B cell (primary cell): ENCODE data around the gene NTN4. TPM values are rescaled to one million over a fixed set of nuclear protein-coding genes. Genes with fewer than 3 reads are reported as not detected.

Source experiments
- ATAC-seq: fragments of 200-7000 bp; cut with Tn5 transposase; one replicate; pipeline ENCODE4 v1.10.0; 2021; ENCODE audit warnings: low read depth, mild to moderate bottlenecking, moderate number of reproducible peaks, moderate library complexity
- CTCF ChIA-PET: fragments of 350-600 bp; sonication (Branson Sonifier 250); formaldehyde crosslinking; loops from one replicate; lab custom pipeline; 2021; ENCODE audit warnings: antibody characterized with exemption, inconsistent platforms; lab: Charles Lee
- POLR2A ChIA-PET: fragments of 350-600 bp; sonication (Branson Sonifier 250); formaldehyde crosslinking; loops from one replicate; lab custom pipeline; 2021; ENCODE audit warnings: antibody characterized with exemption; lab: Charles Lee
- DNase-seq: peaks from one replicate; pipeline ENCODE4 v3.0.0; 2013
- H2AFZ ChIP-seq: 2 replicates; pipeline ENCODE4 v1.6.1; 2012; ENCODE audit warnings: mild to moderate bottlenecking, low read depth, low read length; ENCODE audit not compliant: insufficient read depth, poor library complexity, severe bottlenecking
- H3K27ac ChIP-seq, 2 donors: 1 replicate in 1 of 2; 2 replicates in 1 of 2; pipeline ENCODE4 v1.5.1; 2012 to 2013; ENCODE audit warnings: low read length in 2 of 2, mild to moderate bottlenecking in 2 of 2, moderate library complexity in 1 of 2
- H3K27me3 ChIP-seq, 4 experiments: fragments of 200-600 bp in 1 of 4; sonication (generic) in 1 of 4; replicated peaks in 1 of 4; 1 replicate in 2 of 4; 2 replicates in 2 of 4; pipeline versions ENCODE4 v1.6.1 to v1.7.0; 2013 to 2016; ENCODE audit warnings: low read length in 3 of 4, mild to moderate bottlenecking in 2 of 4, mixed read lengths in 1 of 4, moderate library complexity in 1 of 4; ENCODE audit not compliant: insufficient read depth in 4 of 4, control insufficient read depth in 3 of 4; ENCODE audit errors: control extremely low read depth in 1 of 4
- H3K36me3 ChIP-seq, 2 experiments: replicated peaks in 1 of 2; 1 replicate in 1 of 2; 2 replicates in 1 of 2; pipeline versions ENCODE4 v1.6.1 to v1.7.1; 2013; ENCODE audit warnings: low read length in 1 of 2; ENCODE audit not compliant: insufficient read depth in 2 of 2, control insufficient read depth in 1 of 2; ENCODE audit errors: control extremely low read depth in 1 of 2, extremely low read depth in 1 of 2
- H3K4me1 ChIP-seq, 2 donors: fragments of 200-600 bp in 1 of 2; sonication (generic) in 1 of 2; 1 replicate in 1 of 2; 2 replicates in 1 of 2; pipeline versions ENCODE4 v1.5.1 to v1.6.1; 2013 to 2017; ENCODE audit warnings: low read length in 2 of 2; ENCODE audit not compliant: control insufficient read depth in 2 of 2, insufficient read depth in 2 of 2
- H3K4me2 ChIP-seq: replicated peaks from 2 replicates; pipeline ENCODE3; 2012; ENCODE audit warnings: mild to moderate bottlenecking, low read depth, low read length; ENCODE audit not compliant: poor library complexity, severe bottlenecking
- H3K4me3 ChIP-seq, 5 experiments: fragments of 200-600 bp in 1 of 5; sonication (generic) in 1 of 5; 1 replicate in 3 of 5; 2 replicates in 2 of 5; pipeline versions ENCODE4 v1.5.1 to v1.7.0; 2011 to 2016; ENCODE audit warnings: low read length in 4 of 5, mild to moderate bottlenecking in 4 of 5, low read depth in 2 of 5, control low read depth in 1 of 5, moderate library complexity in 1 of 5; ENCODE audit not compliant: insufficient read depth in 1 of 5; ENCODE audit errors: control extremely low read depth in 1 of 5, extremely low read depth in 1 of 5
- H3K79me2 ChIP-seq: fragments of 200-600 bp; sonication (generic); one replicate; pipeline ENCODE4 v1.6.0; 2016; ENCODE audit warnings: low read length; ENCODE audit not compliant: control insufficient read depth, insufficient read depth
- H3K9ac ChIP-seq: fragments of 200-600 bp; sonication (generic); 2 replicates; pipeline ENCODE4 v1.6.1; 2017; ENCODE audit warnings: mild to moderate bottlenecking, low read length, moderate library complexity
- H3K9me3 ChIP-seq, 3 donors: one replicate each; pipeline versions ENCODE4 v1.6.1 to v1.7.1; 2013; ENCODE audit warnings: low read length in 2 of 3; ENCODE audit not compliant: control insufficient read depth in 2 of 3, insufficient read depth in 1 of 3; ENCODE audit errors: control extremely low read depth in 1 of 3
- H4K20me1 ChIP-seq: 2 replicates; pipeline ENCODE4 v1.6.0; 2012; ENCODE audit warnings: mild to moderate bottlenecking, low read length; ENCODE audit not compliant: insufficient read depth, control insufficient read depth, poor library complexity, severe bottlenecking
- H3K27ac Mint-ChIP-seq: one replicate; pipeline ENCODE4 v1.8.0; 2021; ENCODE audit warnings: mixed read lengths
- H3K27me3 Mint-ChIP-seq: one replicate; pipeline ENCODE4 v1.8.0; 2021; ENCODE audit warnings: mixed read lengths
- H3K4me1 Mint-ChIP-seq: one replicate; pipeline ENCODE4 v1.8.0; 2021; ENCODE audit warnings: mixed read lengths
- H3K4me3 Mint-ChIP-seq: one replicate; pipeline ENCODE4 v1.8.0; 2021; ENCODE audit warnings: mixed read lengths
- H3K9me3 Mint-ChIP-seq: one replicate; pipeline ENCODE4 v1.8.0; 2022; ENCODE audit warnings: mixed read lengths; ENCODE audit not compliant: insufficient read depth
- CTCF ChIP-seq: fragments of 200-600 bp; IDR thresholded peaks from one replicate; pipeline ENCODE4 v1.8.0; 2022; ENCODE audit warnings: antibody characterized with exemption, mild to moderate bottlenecking
- EZH2 ChIP-seq: IDR thresholded peaks from 2 replicates; pipeline ENCODE4 v1.6.1; 2012; ENCODE audit warnings: borderline replicate concordance, low read depth, mild to moderate bottlenecking, moderate library complexity, low read length; ENCODE audit not compliant: insufficient read depth, poor library complexity, severe bottlenecking
- WGBS: methylation state at CpG from one replicate; pipeline ENCODE4 v1.1.5; 2013; ENCODE audit warnings: missing lambda C conversion rate; ENCODE audit not compliant: insufficient coverage; 5-methylcytosine and 5-hydroxymethylcytosine counted together
- intact Hi-C: fragments of 100-400 bp; cut with micrococcal nuclease; formaldehyde crosslinking; loops from one replicate; pipeline ENCODE4 v1.10.0; 2022
- polyA plus RNA-seq: library from polyadenylated mRNA; depleted of rRNA; stranded (reverse); fragments of >200 nt; gene quantifications from 2 replicates; pipeline ENCODE4 v1.2.3, GENCODE V29; 2012
- total RNA-seq, 2 donors: library from RNA; stranded (reverse); fragments of 120-200 nt in 1 of 2; gene quantifications; 1 replicate in 1 of 2; 2 replicates in 1 of 2; pipeline versions ENCODE4 v1.2.3 to v1.2.4, GENCODE V29; 2013 to 2022

Gene NTN4
- total and polyA plus RNA-seq, 2 donors (not counting 1 experiment from before 2014, with no cell fraction given) = not detected

GRCh38 chr12:95701275-95701674, 89.3 kb downstream of the NTN4 start:
- ATAC-seq (no peak), DNase-seq (no peak)
- Histone ChIP-seq H3K4me2 (no peak overlapping the region), H3K79me2 (no peaks in the 10 kb centered on the region), H3K4me1 (no peaks in the 10 kb centered on the region), H3K9ac (no peak overlapping the region), H3K27ac (no peak overlapping the region), H3K27me3 (no peaks in the 10 kb centered on the region), H3K9me3 (no peaks in the 10 kb centered on the region), H2AFZ (no peak overlapping the region), H3K4me3 (no peak overlapping the region), H3K36me3 (no peaks in the 10 kb centered on the region), H4K20me1 (no peaks in the 10 kb centered on the region)
- ChIA-PET CTCF (no interaction called here), POLR2A (no interaction called here)
- intact Hi-C loops = no loop called here
- 71% methylated on average over 1 of the region's 2 CpGs for WGBS
- Mint-ChIP-seq H3K4me1 (peaks cover 7% of the 10 kb centered on the region), H3K4me3 (no peak overlapping the region), H3K27ac (no peak overlapping the region), H3K27me3 (peaks cover 21% of the 10 kb centered on the region), H3K9me3 (no peaks in the 10 kb centered on the region)
- TF ChIP-seq CTCF = no peak
- no peak for TF ChIP-seq EZH2

GRCh38 chr12:95700316-95700785, 90.2 kb downstream of the NTN4 start:
- no peak overlapping the region for H3K4me3 ChIP-seq
- no peak overlapping the region for H3K4me2 ChIP-seq
- DNase-seq (no peak), ATAC-seq (no peak)
- POLR2A ChIA-PET = no interaction called here
- H3K27ac Mint-ChIP-seq = no peak overlapping the region
- no peak overlapping the region for H2AFZ ChIP-seq
- H3K79me2 ChIP-seq = no peaks in the 10 kb centered on the region
- H3K27me3 Mint-ChIP-seq = peaks cover 21% of the 10 kb centered on the region
- peaks cover 7% of the 10 kb centered on the region for H3K4me1 Mint-ChIP-seq
- 52% methylated on average over 6 of the region's 7 CpGs for WGBS
- no peak overlapping the region for H3K9ac ChIP-seq
- CTCF ChIA-PET = no interaction called here
- no peak overlapping the region for H3K4me3 Mint-ChIP-seq
- intact Hi-C loops = no loop called here
- no peaks in the 10 kb centered on the region for H3K9me3 ChIP-seq
- no peaks in the 10 kb centered on the region for H3K27me3 ChIP-seq
- no peaks in the 10 kb centered on the region for H3K9me3 Mint-ChIP-seq
- no peak for TF ChIP-seq EZH2
- no peak for TF ChIP-seq CTCF
- no peaks in the 10 kb centered on the region for H3K4me1 ChIP-seq
- no peak overlapping the region for H3K27ac ChIP-seq
- H4K20me1 ChIP-seq = no peaks in the 10 kb centered on the region
- H3K36me3 ChIP-seq = no peaks in the 10 kb centered on the region
